Uterus (tissue), 4 donors: ENCODE results near the gene SLCO2A1. TPM values are rescaled to one million over a fixed set of nuclear protein-coding genes. Genes with fewer than 3 reads are reported as not detected.

Experiments
- DNase-seq, 2 donors: peaks; one replicate each; pipeline ENCODE4 v3.0.0-alpha.2; 2019 to 2020
- H3K27ac ChIP-seq, 2 donors: fragments of 200-600 bp; sonication (generic); 1 replicate in 1 of 2; 2 replicates in 1 of 2; pipeline ENCODE4 v1.5.1; 2016 to 2018
- H3K27me3 ChIP-seq, 2 donors: fragments of 200-600 bp; sonication (generic); one replicate each; pipeline ENCODE4 v1.5.1; 2018 to 2019; ENCODE audit warnings: control low read depth in 1 of 2
- H3K36me3 ChIP-seq, 2 donors: fragments of 200-600 bp; sonication (generic); one replicate each; pipeline ENCODE4 v1.5.1; 2019; ENCODE audit warnings: control low read depth in 1 of 2
- H3K4me1 ChIP-seq, 2 donors: fragments of 200-600 bp; sonication (generic); one replicate each; pipeline ENCODE4 v1.5.1; 2018 to 2019; ENCODE audit warnings: control low read depth in 1 of 2
- H3K4me3 ChIP-seq, 2 donors: fragments of 200-600 bp; sonication (generic); 1 replicate in 1 of 2; 2 replicates in 1 of 2; pipeline ENCODE4 v1.5.1; 2018 to 2019; ENCODE audit warnings: mild to moderate bottlenecking in 1 of 2
- H3K9me3 ChIP-seq, 2 donors: fragments of 200-600 bp; sonication (generic); one replicate each; pipeline ENCODE4 v1.5.1; 2019; ENCODE audit warnings: control low read depth in 1 of 2
- CTCF ChIP-seq, 4 experiments: fragments of 200-600 bp in 2 of 4; fragments of 450-650 bp in 2 of 4; sonication (generic) in 2 of 4; IDR thresholded peaks; one replicate each; pipeline ENCODE4 v1.5.1; 2016 to 2019; ENCODE audit warnings: antibody characterized with exemption in 4 of 4, mild to moderate bottlenecking in 2 of 4, moderate library complexity in 1 of 4
- POLR2A ChIP-seq, 2 donors: fragments of 450-650 bp; IDR thresholded peaks; one replicate each; pipeline ENCODE4 v1.6.1; 2016; ENCODE audit warnings: antibody characterized with exemption in 2 of 2, mild to moderate bottlenecking in 1 of 2, moderate library complexity in 1 of 2
- intact Hi-C: fragments of 100-400 bp; cut with DNase I; formaldehyde crosslinking; loops from one replicate; pipeline ENCODE4 v1.15.1; 2023; ENCODE audit warnings: low total_unique reads
- total RNA-seq, 4 donors: library from RNA; depleted of rRNA in 3 of 4; stranded (reverse); fragments of >200 nt in 3 of 4; gene quantifications; one replicate each; pipeline versions ENCODE4 v1.1.0 to v1.2.4, GENCODE V29; 2014 to 2023
- donor health status: DM: yes; HTN: yes; CAD: no.

Gene SLCO2A1
- total RNA-seq, 4 donors from 2014 or later = 3.0 to 168 (median 79.6) TPM

- Histone ChIP-seq H3K4me1 (no peaks in the 10 kb centered on the region), H3K27ac (no peak overlapping the region), H3K36me3 (no peaks in the 10 kb centered on the region), H3K27me3 (no peaks in the 10 kb centered on the region), H3K9me3 (no peaks in the 10 kb centered on the region), H3K4me3 (no peak overlapping the region)
- TF ChIP-seq CTCF (IDR thresholded peaks at IDR 0.05) = no peak
- TF ChIP-seq POLR2A (IDR thresholded peaks at IDR 0.05) = no peak
- intact Hi-C loops = no loop called here
- DNase-seq = no peak
Measured at GRCh38 chr3:134055661-134056060, 25.9 kb upstream of the SLCO2A1 start.

- H3K9me3 ChIP-seq = no peaks in the 10 kb centered on the region
- TF ChIP-seq POLR2A (IDR thresholded peaks at IDR 0.05) (no peak), CTCF (IDR thresholded peaks at IDR 0.05) (no peak)
- no peaks in the 10 kb centered on the region for H3K27me3 ChIP-seq
- H3K4me1 ChIP-seq = no peaks in the 10 kb centered on the region
- no peak for DNase-seq
- no peaks in the 10 kb centered on the region for H3K36me3 ChIP-seq
- intact Hi-C loops = no loop called here
- no peak overlapping the region for H3K27ac ChIP-seq
- no peak overlapping the region for H3K4me3 ChIP-seq
Measured at GRCh38 chr3:134054881-134055280, 25.2 kb upstream of the SLCO2A1 start.

- intact Hi-C loops = no loop called here
- TF ChIP-seq POLR2A (IDR thresholded peaks at IDR 0.05) (no peak), CTCF (IDR thresholded peaks at IDR 0.05) (no peak)
- H3K4me3 ChIP-seq = no peak overlapping the region
- no peaks in the 10 kb centered on the region for H3K4me1 ChIP-seq
- no peaks in the 10 kb centered on the region for H3K36me3 ChIP-seq
- no peaks in the 10 kb centered on the region for H3K27me3 ChIP-seq
- no peak overlapping the region for H3K27ac ChIP-seq
- DNase-seq = no peak
- no peaks in the 10 kb centered on the region for H3K9me3 ChIP-seq
Measured at GRCh38 chr3:134054231-134054630, 24.5 kb upstream of the SLCO2A1 start.

GRCh38 chr3:134052370-134052769 lies 22.6 kb upstream of the SLCO2A1 start:
- no peaks in the 10 kb centered on the region for H3K4me1 ChIP-seq
- intact Hi-C loops = no loop called here
- no peaks in the 10 kb centered on the region for H3K9me3 ChIP-seq
- no peaks in the 10 kb centered on the region for H3K36me3 ChIP-seq
- H3K27me3 ChIP-seq = no peaks in the 10 kb centered on the region
- TF ChIP-seq POLR2A (IDR thresholded peaks at IDR 0.05) = no peak
- no peak for TF ChIP-seq CTCF (IDR thresholded peaks at IDR 0.05)
- DNase-seq = no peak
- no peak overlapping the region for H3K4me3 ChIP-seq
- no peak overlapping the region for H3K27ac ChIP-seq

GRCh38 chr3:134049676-134050075 lies 20.0 kb upstream of the SLCO2A1 start:
- TF ChIP-seq CTCF (IDR thresholded peaks at IDR 0.05) (no peak), POLR2A (IDR thresholded peaks at IDR 0.05) (no peak)
- intact Hi-C loops = no loop called here
- Histone ChIP-seq H3K27me3 (no peaks in the 10 kb centered on the region), H3K4me3 (no peak overlapping the region), H3K4me1 (no peaks in the 10 kb centered on the region), H3K9me3 (no peaks in the 10 kb centered on the region), H3K36me3 (no peaks in the 10 kb centered on the region), H3K27ac (no peak overlapping the region)
- no peak for DNase-seq
